ENCODE measurements around the gene ATP1B3.
"Not testable (repeated sequence)": the region's sequence is repeated elsewhere in the genome, so short reads cannot be mapped to it uniquely, and the experiment has no call there.

Gene ATP1B3

DNA sequence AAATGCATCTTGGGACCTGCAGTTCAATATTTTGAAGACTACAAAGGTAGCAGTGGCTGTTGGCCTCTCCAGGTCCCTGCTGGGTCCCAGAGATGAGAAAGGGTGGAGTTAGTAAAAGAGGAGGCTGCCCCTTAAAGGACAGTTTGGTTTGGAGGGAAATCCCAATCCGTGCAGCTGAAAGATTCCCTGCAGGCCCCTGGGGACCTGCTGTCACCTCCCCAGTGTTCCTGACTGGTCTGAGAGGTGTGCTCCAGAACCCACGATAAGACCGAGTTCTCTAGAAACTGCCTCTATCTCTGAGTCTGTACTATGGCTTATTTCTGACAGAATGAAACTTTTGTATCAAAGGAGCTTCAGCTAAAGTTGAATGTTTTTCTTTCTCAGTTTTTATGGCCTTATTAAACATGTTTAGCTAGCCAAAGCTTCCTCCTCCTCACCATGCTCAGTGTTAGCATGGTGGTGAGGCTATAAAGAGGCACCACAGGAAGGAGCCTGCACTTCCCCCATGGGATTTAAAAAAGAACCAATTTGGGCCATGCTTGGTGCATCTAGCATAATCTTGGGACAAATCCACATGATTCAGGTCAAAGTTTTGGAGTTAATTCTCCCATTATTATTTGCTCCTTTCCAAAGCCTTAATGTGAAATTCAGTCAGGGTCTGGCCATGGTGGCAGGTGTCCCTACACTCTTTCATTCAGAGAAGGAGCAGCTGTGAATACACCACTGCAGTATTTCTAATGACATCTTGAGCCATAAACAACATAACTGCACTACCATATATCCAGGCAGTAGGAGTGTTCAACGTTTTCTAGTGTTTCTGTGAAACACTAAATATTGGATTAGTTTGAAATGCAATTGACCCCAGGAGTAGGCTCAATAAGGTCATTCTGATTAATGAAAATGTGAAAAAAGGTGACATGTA, 74.4 kb downstream of the ATP1B3 start:
- DNase-seq: no peak

DNA sequence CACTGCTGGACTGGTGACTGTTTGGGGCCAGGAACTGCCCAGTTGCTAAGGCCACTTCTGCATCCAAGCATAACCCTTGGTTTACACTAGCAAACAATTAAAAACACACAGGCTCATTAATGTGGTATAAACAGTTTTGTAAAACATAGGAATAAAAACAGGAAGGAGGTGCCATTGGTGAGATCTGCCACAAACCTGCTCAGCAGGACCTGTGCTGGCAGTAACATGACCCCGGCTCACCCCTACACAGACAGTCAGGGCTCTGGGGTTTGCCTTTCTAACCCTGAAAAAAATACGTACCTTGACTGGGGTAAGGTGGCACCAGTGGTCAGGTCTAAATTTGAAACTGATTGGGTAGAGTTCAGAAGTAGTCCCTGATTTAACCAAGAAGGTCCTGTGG, 76.2 kb downstream of the ATP1B3 start:
- DNase-seq: no peak

DNA sequence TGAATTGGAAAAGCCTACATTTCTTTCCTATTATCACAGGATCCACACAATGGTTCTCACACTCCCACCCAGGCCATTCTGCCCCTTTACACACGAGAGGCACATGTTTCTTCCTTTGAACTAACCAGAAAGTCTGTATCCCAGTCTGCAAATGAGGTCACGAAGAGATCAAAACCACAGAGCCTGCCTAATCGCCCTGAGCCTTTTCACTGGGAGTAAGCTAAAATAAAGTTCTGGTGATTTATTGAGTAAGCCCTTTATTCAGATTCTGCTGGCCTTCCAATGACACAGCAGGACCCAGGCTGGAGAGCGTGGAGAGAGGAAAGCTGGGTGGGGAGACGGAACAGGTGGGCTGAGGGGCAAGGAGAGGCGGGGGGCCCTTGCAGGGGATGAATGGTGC, 78.7 kb downstream of the ATP1B3 start:
- DNase-seq: no peak

DNA sequence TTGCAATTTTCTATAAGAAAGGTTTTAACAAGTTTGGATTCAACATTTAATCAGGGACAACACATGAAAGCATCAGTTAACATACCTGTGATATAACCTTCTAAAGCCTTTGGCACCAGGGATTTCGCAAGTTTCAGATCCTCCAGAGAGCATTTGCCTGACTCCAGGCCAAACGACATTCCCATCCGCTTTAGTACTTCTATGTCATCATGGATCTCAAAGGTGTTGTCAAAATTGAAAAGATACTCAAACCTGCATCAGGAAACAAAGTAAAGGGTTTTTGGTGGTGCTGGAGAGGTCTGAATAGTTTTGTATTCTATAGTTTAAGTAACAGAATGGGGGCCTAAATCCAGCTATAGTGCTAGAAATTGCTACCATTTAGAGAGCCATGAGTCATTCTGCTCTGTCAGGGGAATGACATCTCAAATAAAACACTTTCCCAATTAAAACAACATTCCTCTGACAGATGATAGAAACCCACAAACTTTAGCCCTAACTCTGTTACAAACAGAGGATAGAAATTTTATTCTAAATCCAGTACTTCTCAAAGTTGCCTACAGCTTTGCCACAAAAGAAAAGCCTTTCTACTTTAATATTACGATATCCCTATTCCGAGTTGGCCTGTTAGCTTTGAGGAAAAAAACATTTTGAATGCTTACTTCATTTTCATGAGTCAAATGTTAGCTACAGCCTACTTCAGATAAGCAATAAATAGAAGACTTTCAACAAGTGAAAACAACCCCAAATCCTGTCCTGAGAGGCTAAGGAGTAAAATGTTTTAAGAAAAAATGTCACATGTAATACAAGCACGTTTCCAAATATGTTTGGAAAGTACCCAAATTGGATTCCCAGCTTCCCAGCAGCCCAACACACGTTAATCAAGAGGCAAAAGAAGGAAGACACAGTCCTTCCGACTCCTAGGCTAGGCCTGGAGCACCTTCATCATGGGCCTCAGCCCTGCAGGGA, 83.4 kb downstream of the ATP1B3 start:
- no peak for DNase-seq

DNA sequence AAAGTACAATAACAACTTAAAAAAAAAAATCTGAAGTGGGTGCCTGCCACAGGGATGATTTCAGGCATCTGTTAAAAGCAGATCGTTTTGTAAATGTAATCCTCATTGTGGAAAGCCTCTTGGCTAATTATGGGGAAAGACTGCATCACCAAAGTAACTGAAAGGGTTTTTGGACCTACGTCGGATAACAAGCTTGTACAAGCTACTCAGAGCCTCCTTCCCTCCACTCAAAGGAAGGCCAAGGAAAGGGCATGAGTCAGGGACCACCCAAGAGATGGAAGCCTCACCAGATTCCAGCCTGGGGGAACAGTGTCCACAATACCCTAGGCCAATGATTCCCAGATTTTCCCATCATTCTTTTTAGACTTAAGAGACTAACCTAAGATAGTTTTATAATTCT, 84.3 kb downstream of the ATP1B3 start:
- DNase-seq: no peak

DNA sequence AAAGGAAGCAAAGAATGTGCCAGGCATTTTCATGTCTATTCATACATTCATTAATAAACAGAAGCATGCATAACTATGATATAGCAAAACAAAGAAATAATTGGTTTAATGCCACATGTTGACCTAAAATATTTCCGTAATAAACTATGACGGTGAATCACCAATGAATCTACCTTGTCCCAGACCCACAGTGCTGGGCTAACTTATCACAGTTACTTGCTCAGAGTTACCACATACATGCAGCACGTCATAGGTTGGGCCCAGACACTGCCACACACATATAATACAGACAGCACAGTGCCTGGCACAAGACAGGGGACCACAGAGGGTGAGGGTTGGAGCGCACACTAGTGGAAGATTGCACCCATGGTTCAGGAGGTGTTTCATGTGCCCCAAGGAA, 86.9 kb downstream of the ATP1B3 start:
- DNase-seq: no peak

DNA sequence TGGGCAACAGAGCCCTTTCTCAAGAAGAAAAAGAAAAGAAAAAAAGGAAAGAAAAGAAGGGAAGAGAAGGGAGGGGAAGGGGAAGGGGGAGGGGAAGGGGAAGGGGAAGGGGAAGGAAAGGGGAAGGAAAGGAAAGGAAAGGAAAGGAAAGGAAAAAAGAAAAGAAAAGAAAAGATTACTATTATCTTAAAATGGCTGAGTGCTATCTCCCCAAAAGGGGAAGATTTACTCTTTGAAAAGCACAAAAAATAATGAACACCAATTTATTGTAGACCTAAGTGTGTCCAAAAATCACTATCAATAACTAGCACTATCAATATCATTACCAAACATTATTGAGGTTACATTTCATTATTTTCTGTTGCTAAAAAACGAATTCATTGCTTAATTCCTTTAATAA, 89.0 kb downstream of the ATP1B3 start:
- no peak for DNase-seq

DNA sequence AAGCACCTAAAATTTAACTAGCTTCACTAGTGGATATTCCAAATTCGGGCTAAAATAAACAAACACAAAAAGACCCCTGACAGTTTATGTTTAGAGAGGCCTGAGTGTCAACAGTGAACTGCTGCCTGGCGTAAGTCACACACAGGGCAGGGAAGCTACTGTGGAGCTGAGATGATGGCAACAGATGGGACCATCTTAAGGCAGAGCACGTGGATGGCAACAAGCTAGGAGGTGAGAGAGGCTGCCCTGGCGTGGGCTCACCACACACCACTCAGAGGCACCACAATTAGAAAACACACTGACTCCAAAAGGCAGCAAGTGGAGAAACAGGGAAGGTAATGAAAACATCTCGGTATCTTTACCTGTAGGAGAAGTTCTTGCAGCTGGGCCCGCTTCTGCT, 93.3 kb downstream of the ATP1B3 start:
- DNase-seq: no peak

DNA sequence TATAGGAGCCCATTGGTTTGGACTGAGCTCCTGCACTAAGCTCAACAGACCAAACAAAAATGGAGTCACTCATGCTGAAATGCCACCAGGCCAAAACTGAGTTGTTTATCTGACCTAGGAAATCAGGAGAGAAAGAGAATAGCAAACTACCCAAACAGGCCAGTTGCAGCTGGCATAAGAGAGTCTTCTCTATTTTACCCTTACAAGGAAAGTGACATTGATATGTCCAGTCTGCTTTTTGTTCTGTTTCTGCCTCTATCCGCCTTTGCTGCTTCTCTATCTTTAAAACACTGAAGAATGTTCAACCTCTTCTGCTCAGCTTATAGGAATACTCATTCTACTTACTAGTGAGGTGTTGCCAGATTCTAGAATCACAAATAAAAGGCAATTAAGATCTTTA, 95.1 kb downstream of the ATP1B3 start:
- DNase-seq: no peak

DNA sequence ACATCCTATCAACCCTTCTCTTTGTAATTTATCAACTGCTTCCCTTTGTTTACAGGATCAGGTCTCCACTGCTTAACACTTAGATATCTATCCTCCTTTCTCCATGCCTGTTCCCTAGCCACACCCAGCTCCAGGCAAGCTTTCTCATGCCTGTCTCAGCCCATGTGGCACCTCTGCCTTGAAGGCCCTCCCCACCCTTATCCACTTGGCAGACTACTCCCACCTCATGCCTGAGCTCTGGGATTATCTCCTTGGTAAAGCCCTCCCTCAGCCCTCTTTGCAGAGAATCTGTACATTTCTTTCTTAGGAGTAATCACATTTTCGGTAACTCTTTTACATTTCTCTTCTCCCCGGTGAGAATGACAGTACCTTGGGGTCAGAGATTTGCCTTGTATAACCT, 96.0 kb downstream of the ATP1B3 start:
- no peak for DNase-seq

DNA sequence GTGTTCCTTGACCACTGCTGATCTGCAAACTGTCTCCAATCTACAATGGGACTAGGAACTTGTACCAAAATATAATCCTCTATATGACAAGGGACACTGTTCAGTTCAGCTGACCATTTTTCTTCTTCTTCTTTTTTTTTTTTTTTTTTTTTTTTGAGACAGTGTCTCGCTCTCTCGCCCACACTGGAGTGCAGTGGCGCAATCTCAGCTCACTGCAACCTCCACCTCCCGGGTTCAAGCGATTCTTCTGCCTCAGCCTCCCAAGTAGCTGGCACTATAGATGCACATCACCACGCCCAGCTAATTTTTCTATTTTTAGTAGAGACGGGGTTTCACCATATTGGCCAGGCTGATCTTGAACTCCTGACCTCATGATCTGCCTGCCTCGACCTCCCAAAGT, 98.3 kb downstream of the ATP1B3 start:
- not testable (repeated sequence) for DNase-seq
